GM12865 (cell line): Measurements from ENCODE around the gene CACNG4.

Experiments
- DNase-seq: peaks from one replicate; pipeline ENCODE4 v3.0.0; 2010; ENCODE audit warnings: low read depth
- H3K4me3 ChIP-seq: 2 replicates; pipeline ENCODE4 v1.5.1; 2011; ENCODE audit warnings: mild to moderate bottlenecking, low read depth, low read length, control low read depth
- CTCF ChIP-seq: IDR thresholded peaks from 2 replicates; pipeline ENCODE4 v1.5.1; 2011; ENCODE audit warnings: low read length, control low read depth, low read depth, inconsistent platforms; ENCODE audit not compliant: insufficient read depth; ENCODE audit errors: missing control alignments

CACNG4 gene

GRCh38 chr17:67055811-67056745 lies 91.6 kb downstream of the CACNG4 start:
- no peak overlapping the region for H3K4me3 ChIP-seq
- no peak for TF ChIP-seq CTCF
- DNase-seq = no peak

DNA sequence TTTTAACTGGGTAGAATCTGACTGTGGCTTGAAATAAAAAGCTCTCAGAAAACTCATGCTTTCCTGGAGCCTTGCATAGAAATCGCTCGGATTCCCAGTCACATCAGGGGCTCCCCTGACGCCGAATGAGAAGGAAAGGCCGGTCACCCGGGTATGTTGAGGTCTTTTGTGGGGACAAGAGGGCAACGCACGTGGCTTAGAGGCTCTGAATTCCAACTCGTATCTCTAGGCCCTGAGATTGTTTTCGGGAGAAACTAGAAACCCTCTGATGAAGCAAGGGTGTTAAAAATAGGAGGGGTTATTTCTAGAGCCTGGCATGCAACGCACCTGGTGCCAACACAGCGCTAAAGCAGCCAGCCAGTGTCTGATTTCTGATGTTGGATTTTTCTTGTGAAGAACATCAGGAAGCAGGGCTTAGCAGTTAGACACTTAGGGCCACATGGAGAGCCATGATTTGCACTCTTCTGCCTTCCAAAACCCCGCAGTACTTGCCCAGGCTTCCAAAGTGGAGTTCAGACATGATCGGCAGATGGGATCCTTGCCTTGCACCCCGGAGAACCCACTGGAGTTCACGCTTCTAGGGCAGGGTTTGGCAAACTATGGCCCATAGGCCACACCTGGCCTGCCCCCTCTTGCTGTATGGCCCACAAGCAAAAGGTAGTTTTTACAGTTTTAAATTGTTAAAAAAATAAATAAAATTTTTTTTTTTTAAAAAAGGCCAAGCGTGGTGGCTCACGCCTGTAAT lies 92.4 kb downstream of the CACNG4 start:
- DNase-seq = no peak
- no peak for TF ChIP-seq CTCF
- no peak overlapping the region for H3K4me3 ChIP-seq

DNA sequence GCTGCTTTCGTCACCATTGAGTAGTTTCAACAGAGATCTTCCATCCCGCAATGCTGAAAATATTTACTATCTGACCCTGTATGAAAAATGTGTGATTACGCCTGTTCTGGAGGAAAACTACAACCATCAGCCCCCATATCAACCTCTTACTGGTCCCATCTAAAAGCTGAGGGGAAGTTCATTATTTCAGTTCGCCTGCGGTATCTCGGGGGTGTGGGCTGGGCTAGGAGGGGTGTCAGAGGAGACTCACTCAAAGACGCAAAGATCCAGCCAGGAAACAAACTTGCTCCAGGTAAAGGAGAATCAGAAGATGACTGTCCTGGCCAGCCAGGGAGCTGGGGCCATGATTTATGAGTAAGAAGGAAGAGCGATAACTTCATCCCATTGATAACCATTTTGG lies 93.5 kb downstream of the CACNG4 start:
- H3K4me3 ChIP-seq = no peak overlapping the region
- no peak for TF ChIP-seq CTCF
- DNase-seq = no peak

- H3K4me3 ChIP-seq = no peak overlapping the region
- no peak for DNase-seq
- no peak for TF ChIP-seq CTCF
These were observed 94.9 kb downstream of the CACNG4 start for GRCh38 chr17:67059372-67059771.

GRCh38 chr17:67063141-67063540 lies 98.6 kb downstream of the CACNG4 start:
- H3K4me3 ChIP-seq = no peak overlapping the region
- no peak for TF ChIP-seq CTCF
- no peak for DNase-seq

- no peak overlapping the region for H3K4me3 ChIP-seq
- no peak for DNase-seq
- TF ChIP-seq CTCF = no peak
These were observed 102.2 kb downstream of the CACNG4 start for GRCh38 chr17:67066717-67067116.
